HepG2 (cell line): ENCODE data around the gene CPEB4.

Source experiments
- REST ChIP-seq, 2 experiments: IDR thresholded peaks; 2 replicates each; pipeline ENCODE4 v1.6.1; 2011 to 2012; ENCODE audit warnings: low read length in 2 of 2, borderline replicate concordance in 1 of 2, low read depth in 1 of 2, mild to moderate bottlenecking in 1 of 2, moderate library complexity in 1 of 2
- SAP130 ChIP-seq: IDR thresholded peaks from 2 replicates; pipeline ENCODE4 v1.6.1; 2016; ENCODE audit warnings: low read depth

- TF ChIP-seq SAP130 (no peak), REST (IDR thresholded peaks at IDR 0.05; ENCODE audit: borderline replicate concordance in 1 of 2, low read depth in 1 of 2, low read length in 2 of 2) (no peak)
These were observed 37.5 kb upstream of the CPEB4 start for GRCh38 chr5:173850659-173851058.
